IPS-18a (cell line): Measurements from ENCODE around the gene RUNX1.

Experiments
- H3K27ac ChIP-seq: one replicate; pipeline ENCODE4 v1.5.1; 2013; ENCODE audit warnings: low read length
- H3K27me3 ChIP-seq: one replicate; pipeline ENCODE4 v1.6.1; 2013; ENCODE audit warnings: mild to moderate bottlenecking, low read length; ENCODE audit not compliant: control insufficient read depth, insufficient read depth
- H3K36me3 ChIP-seq: one replicate; pipeline ENCODE4 v1.6.1; 2013; ENCODE audit warnings: low read depth, low read length; ENCODE audit not compliant: control insufficient read depth
- H3K4me1 ChIP-seq: one replicate; pipeline ENCODE4 v1.6.1; 2013; ENCODE audit warnings: low read depth, low read length; ENCODE audit not compliant: control insufficient read depth
- H3K4me3 ChIP-seq: one replicate; pipeline ENCODE4 v1.5.1; 2013; ENCODE audit warnings: low read length
- H3K9ac ChIP-seq: one replicate; pipeline ENCODE4 v1.6.1; 2013; ENCODE audit warnings: mild to moderate bottlenecking, low read length, moderate library complexity
- H3K9me3 ChIP-seq: one replicate; pipeline ENCODE4 v1.6.1; 2013; ENCODE audit warnings: low read depth, low read length; ENCODE audit not compliant: control insufficient read depth

The RUNX1 gene

DNA sequence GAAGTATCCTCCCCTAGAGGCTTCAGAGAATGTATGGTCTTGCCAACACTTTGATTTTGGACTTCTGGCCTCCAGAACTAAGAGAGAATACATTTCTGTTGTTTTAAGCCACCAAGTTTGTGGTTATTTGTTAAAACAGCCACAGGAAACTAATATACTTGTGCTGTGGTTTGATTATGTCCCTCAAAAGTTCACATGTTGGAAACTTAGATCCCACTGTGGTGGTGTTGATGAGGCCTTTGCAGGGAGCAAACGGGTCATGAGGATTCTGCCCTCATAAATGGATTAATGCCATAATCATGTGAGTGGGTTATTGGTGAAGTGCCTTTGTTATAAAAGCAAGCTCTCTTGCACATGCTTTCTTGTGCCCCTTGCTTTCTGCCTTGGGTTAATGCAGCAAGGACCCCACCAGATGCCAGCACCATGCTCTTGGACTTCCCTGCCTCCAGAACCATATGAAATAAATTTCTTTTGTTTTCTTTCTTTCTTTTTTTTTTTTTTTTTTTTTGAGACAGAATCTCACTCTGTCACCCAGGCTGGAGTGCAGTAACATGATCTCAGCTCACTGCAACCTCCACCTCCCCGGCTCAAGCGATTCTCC, 223.1 kb downstream of the RUNX1 start:
- no peaks in the 10 kb centered on the region for H3K27me3 ChIP-seq
- H3K9me3 ChIP-seq: no peaks in the 10 kb centered on the region
- H3K4me1 ChIP-seq: peaks cover 13% of the 10 kb centered on the region
- H3K36me3 ChIP-seq: no peaks in the 10 kb centered on the region
- H3K4me3 ChIP-seq: no peak overlapping the region
- no peak overlapping the region for H3K27ac ChIP-seq
- no peak overlapping the region for H3K9ac ChIP-seq

DNA sequence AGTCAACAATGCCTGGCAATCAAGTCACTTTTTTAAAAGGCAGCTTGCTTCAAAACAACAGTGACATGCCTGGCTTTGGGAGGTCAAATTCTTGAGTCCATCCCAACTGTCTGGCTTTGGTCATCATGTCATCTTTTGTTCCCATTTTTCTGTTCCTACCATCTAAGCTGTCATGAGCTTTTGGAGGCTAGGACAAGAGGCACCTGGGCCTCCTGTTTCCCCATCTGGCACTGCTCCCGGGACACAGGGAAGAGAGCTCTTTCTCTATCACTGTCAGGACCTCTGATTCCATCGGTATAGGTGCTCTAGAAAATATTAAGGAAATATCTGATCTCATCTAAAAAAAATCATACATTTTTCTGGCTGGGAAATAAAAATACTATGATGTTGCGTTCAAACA, 224.0 kb downstream of the RUNX1 start:
- H3K9me3 ChIP-seq: no peaks in the 10 kb centered on the region
- H3K4me3 ChIP-seq: no peak overlapping the region
- H3K4me1 ChIP-seq: peaks cover 13% of the 10 kb centered on the region
- H3K27ac ChIP-seq: no peak overlapping the region
- no peaks in the 10 kb centered on the region for H3K27me3 ChIP-seq
- H3K36me3 ChIP-seq: no peaks in the 10 kb centered on the region
- no peak overlapping the region for H3K9ac ChIP-seq

DNA sequence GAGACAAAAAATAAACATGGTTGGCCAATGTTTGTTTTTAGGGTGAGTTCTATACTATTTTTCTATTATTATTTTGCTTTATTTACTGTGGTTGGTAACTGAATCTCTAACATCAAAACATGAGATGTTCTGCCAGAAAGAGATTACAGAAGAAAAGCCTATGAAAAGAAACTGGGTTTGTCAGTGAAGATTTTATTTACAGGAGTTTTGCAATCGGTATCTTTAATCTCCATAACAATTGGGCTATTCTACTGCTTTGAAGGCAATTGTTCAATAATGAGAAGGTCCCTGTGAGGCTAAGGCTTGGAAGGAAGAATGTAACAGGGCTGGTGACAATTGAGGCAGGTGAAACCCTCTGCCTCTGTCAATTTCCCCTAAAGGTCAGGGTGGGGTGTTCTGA, 224.8 kb downstream of the RUNX1 start:
- no peak overlapping the region for H3K9ac ChIP-seq
- H3K9me3 ChIP-seq: no peaks in the 10 kb centered on the region
- H3K4me1 ChIP-seq: peaks cover 13% of the 10 kb centered on the region
- H3K4me3 ChIP-seq: no peak overlapping the region
- no peak overlapping the region for H3K27ac ChIP-seq
- no peaks in the 10 kb centered on the region for H3K27me3 ChIP-seq
- no peaks in the 10 kb centered on the region for H3K36me3 ChIP-seq

DNA sequence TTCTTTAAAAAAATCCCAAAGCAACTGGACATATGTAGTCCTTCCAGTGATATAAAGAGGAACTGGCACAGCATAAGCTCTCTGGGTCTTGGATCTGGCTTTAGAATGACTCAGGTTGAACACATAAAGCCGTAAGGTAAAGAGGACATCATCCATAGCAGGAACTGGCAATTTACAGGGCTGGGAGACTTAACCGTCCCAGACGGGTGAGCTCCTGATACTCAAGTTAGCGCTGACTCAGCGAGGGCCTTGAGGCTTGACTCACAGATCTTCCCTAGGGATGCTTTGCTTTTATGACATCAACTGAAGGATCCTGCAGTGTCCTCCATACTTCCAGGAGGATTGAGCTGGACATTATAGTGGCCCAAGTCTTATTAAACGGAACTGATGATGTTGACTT, 226.2 kb downstream of the RUNX1 start:
- Histone ChIP-seq H3K4me1 (peaks cover 13% of the 10 kb centered on the region), H3K9ac (no peak overlapping the region), H3K36me3 (no peaks in the 10 kb centered on the region), H3K27me3 (no peaks in the 10 kb centered on the region), H3K4me3 (no peak overlapping the region), H3K9me3 (no peaks in the 10 kb centered on the region), H3K27ac (no peak overlapping the region)

DNA sequence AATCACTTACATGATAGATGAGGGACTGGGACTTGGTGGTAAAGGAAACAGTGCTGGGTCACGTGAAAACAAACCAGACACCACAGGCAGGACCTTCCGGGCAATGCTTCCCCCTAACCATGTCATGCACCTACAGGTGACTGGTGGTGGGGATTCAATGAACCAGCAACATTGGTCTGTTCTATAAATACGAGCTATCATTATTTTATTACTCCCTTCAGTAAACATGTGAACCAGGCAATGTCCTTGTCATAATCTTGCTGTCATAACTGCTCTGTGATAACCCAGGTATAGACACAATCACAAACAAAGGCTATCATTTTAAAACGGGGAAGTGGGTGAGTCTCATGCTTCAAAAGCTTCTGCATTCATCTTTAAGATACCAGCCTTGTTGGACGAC, 226.9 kb downstream of the RUNX1 start:
- Histone ChIP-seq H3K4me3 (no peak overlapping the region), H3K9me3 (no peaks in the 10 kb centered on the region), H3K4me1 (peaks cover 13% of the 10 kb centered on the region), H3K27ac (no peak overlapping the region), H3K36me3 (no peaks in the 10 kb centered on the region), H3K27me3 (no peaks in the 10 kb centered on the region), H3K9ac (no peak overlapping the region)

DNA sequence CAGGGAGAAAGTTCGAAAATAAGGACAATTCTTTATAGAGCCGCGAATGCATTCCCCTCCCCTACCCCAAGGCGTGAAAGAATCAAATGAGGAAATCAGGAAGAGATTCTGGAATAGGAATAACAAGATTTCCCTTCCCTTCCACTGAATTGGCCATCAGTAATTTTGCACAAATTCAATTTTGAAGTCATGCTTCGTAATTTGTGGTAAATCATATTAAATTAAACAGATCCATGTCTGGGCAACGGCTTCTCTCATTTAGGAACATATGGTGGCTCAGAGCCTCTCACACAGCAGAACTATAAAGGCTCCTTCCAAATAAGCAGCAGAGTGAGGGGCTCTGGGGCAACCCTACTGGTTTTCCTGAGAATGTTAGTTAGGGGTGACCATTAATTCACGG, 227.4 kb downstream of the RUNX1 start:
- no peaks in the 10 kb centered on the region for H3K9me3 ChIP-seq
- no peaks in the 10 kb centered on the region for H3K36me3 ChIP-seq
- H3K4me3 ChIP-seq: no peak overlapping the region
- H3K27ac ChIP-seq: no peak overlapping the region
- H3K4me1 ChIP-seq: peaks cover 13% of the 10 kb centered on the region
- no peak overlapping the region for H3K9ac ChIP-seq
- H3K27me3 ChIP-seq: no peaks in the 10 kb centered on the region

DNA sequence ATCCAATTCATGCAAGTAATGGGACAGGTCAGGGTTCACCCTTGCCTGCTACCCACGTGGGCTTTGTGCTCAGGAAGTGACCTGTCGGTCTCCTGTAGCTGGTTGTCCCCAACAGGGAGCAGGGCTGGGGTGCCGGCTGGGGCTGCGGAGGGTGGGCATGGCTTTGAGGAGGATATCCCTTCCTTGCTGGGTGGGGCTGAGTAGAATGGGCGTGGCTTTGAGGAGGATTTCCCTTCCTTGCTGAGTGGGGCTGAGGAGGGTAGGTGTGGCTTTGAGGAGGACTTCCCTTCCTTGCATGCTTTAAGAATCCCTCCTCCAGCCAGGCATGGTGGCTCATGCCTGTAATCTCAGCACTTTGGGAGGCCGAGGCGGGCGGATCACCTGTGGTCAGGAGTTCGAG, 229.1 kb downstream of the RUNX1 start:
- Histone ChIP-seq H3K9ac (no peak overlapping the region), H3K27ac (no peak overlapping the region), H3K4me3 (no peak overlapping the region), H3K4me1 (peaks cover 12% of the 10 kb centered on the region), H3K36me3 (no peaks in the 10 kb centered on the region), H3K9me3 (no peaks in the 10 kb centered on the region), H3K27me3 (no peaks in the 10 kb centered on the region)

DNA sequence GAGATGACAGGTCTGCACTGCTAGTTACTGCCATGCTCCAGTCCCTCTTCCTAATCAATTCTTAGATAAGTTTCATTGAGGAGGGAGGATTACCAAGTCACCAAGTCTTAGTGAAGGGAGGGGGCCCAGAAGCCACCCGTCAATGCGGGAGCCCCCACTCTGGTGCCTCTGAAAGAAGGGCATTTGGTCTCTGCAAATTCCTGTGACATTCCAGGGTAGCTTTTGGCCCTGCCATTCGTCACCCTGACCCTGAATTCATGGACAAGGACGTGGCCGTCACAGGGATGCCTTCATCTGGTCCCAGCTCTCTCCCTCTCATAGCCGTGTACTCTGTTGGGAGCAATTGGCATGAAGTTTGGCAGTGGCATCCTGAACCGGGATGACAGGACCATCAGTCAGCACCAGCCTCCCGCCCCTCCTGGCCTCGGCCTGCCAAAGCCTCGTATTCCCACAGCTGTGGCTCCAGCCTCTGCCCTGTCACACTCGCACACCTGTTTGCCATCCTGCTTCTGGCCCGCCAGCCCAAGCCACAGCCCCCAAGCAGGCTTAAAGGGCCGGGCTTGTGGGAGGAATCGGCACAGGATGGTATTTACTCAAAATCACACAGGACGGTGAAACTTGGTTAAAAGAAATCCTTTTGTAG, 229.6 kb downstream of the RUNX1 start:
- H3K27ac ChIP-seq: no peak overlapping the region
- H3K4me1 ChIP-seq: peaks cover 7% of the 10 kb centered on the region
- H3K9ac ChIP-seq: no peak overlapping the region
- no peaks in the 10 kb centered on the region for H3K36me3 ChIP-seq
- no peaks in the 10 kb centered on the region for H3K9me3 ChIP-seq
- no peak overlapping the region for H3K4me3 ChIP-seq
- H3K27me3 ChIP-seq: no peaks in the 10 kb centered on the region

DNA sequence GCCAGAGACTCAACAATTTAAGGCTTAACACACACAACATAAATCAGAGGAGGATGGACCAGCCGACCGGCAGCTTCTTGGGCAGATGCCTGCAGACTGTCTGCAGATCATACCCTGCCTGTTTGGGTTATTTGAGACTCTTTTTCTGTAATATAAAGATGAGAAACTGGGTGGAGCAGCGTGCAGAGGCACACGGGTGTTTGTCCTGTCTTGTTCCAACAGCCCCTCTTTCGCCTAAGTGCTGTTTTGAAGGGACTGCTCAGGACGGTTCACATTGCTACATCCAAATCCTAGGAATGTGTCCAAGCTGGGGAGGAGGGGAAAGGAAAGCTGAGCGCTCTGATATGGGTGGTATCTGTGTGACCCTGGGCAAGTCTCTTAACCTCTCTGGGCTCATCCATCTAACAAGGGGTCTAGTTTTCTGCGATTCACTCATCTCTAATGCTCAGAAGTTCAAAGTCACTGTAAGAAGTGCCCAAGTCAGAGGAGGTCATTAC, 230.4 kb downstream of the RUNX1 start:
- Histone ChIP-seq H3K36me3 (no peaks in the 10 kb centered on the region), H3K4me3 (no peak overlapping the region), H3K4me1 (no peaks in the 10 kb centered on the region), H3K27ac (no peak overlapping the region), H3K9ac (no peak overlapping the region), H3K27me3 (no peaks in the 10 kb centered on the region), H3K9me3 (no peaks in the 10 kb centered on the region)

DNA sequence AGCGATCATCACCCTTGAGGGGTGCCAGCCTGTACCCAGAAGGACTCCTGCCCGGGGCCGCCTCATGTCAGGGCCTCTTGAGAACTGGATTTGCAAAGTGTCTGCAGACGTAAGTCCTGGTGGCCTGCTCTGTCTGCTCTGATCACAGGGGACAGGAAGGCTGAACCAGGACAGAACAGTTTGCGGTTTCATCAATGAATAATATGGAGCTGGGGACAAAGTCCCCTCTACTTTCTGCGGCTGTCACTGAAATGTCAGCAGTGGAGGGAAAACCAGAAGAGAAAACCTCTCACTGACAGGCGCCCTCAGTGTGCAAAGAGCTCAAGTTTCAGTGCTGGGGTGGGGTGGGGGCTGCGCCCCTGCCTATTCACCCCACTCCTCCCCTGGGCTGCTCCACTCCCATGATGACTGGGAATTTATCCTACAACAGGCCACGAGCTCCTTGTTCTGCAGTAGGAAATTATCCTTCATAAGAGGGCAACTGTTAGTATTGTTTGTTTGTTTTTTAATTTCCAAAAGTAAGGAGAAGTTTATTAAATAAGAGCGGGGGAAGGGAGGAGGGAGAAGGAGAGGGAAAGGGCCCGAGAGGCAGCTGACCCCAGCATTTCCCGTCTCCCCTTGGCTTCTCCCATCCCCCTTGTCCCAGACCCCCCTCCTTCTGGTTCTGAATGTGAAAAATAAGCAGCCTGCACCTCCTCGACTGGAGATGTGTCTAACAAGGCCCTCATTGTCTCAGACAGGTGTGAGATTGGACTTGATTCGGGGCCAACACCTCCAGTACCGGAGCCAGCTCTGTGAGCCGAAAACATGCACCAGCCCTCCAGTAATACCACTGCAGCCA, 231.1 kb downstream of the RUNX1 start:
- no peak overlapping the region for H3K27ac ChIP-seq
- no peak overlapping the region for H3K9ac ChIP-seq
- H3K9me3 ChIP-seq: no peaks in the 10 kb centered on the region
- H3K4me3 ChIP-seq: no peak overlapping the region
- H3K27me3 ChIP-seq: no peaks in the 10 kb centered on the region
- no peaks in the 10 kb centered on the region for H3K4me1 ChIP-seq
- no peaks in the 10 kb centered on the region for H3K36me3 ChIP-seq

DNA sequence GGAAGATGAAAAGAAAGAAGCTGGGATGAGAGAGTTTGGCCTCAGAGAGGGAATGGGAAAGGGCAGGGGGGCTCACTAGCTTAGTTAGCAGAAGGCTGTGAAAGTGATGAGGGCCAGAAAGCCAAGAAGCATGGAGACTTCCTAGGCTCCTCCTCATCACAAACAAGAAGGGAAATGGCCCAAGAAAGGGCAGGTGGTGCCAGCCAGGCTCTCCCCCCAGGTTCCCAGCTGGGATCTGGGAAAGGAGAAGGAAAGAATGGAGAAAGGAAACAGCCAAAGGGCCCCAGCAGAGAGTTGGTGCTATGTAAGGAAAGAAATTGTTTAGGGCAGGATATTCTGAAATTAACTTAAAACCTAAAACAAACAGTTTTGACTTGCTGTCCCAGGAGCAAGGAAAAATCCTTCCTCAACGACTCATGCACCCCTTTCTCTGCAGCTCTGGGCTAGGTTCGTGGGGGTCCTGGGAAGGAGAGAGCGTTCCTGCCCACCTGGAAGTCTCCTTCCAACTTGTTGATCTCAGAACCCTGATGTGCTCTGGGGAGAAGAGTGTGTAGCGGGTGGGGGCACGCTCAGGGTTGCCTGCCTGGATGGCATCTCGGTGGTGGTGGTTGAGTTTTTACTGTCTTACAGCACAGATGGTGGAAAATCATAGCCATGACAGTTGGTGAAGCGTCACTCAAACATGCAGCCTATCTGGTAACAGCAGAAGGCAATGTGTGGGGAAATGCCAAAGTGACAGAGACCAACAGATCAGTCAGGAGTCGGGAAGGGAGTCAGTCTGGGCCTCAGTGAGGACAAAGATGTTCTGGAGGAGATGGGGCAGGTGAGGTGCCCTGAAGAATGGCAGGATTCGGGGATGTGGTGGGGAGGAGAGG, 233.0 kb downstream of the RUNX1 start:
- no peak overlapping the region for H3K27ac ChIP-seq

More for the DNA sequence above, 233.0 kb downstream of the RUNX1 start:
- Histone ChIP-seq H3K27me3 (no peaks in the 10 kb centered on the region), H3K36me3 (no peaks in the 10 kb centered on the region), H3K4me3 (no peak overlapping the region), H3K9me3 (no peaks in the 10 kb centered on the region), H3K4me1 (no peaks in the 10 kb centered on the region), H3K9ac (no peak overlapping the region)
